NCI-H1092 (cell line): ENCODE results near the gene MAPK1IP1L.
A peak's percentile ranks its signal among the peaks of the same experiment; 100 is the strongest.
"Not testable (repeated sequence)": the region's sequence is repeated elsewhere in the genome, so short reads cannot be mapped to it uniquely, and the experiment has no call there.

ENCODE experiments used
- DNase-seq: peaks from one replicate; lab custom pipeline; 2025; lab: John Stamatoyannopoulos, UW

MAPK1IP1L gene

DNA sequence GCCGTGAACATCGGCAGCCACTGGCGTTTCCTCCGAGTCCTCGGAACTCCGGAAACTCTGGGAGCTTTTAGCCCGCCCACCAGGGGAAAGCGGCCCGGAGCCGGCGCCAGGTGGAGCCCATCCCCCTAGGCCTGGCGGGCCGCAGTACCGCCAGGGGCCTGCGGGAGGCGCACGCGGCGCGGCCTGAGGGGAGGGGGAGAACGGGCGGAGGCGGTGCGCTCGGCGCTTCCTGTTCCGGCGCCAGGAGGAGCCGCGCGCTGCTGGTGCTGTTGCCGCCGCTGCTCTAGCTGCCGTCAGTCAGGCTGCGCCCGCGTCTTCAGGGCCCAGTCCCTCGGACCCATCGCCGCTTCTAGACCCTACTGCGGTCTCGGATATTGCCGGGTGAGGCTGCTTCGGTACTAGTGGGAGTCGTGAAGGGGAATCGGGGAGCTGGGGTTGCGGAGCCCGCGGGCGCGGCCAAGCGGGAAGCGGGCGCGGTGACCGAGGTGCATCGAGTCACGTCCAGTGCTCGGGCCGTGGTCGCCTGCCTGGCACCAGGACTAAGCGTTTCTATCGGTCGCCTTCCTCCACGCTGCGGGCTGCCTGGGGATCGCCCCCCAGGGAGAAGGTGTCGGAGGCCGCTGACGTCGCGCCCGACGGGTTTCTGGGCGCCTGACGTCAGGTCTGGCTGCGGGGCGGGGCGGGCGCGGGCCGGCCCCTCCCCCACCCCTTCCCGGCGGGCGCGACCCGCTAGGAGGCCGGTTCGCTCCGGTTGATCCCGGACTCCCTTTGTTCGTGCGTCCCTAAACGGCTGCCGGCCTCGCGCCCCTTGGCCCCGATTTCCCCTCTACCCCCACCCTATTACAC, at the start of gene MAPK1IP1L:
MAPK1IP1L (plus strand) TSS at position 225 of the 846 bp plus-strand sequence. CDS start 10,037 bp downstream, outside the sequence.
- DNase-seq: peak; percentile 89

DNA sequence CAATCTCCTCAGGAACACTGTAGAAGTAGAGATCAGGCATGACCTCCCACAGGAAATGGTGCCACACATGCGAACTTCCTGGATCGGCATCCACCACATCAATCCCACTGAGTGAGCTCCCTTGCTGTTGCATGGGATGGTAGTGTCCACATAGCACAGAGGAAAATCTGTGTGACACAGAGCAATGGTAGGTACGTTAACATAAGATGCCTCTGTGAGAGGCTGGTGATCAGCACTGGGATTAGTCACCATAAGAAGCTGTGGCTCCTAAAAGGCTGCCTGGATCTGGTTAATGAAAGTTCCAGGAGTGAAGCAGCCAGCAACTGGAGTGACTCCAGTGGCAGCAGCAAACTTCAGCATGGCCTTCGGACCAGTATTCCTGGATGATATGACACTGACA, 46.4 kb upstream of the MAPK1IP1L start:
- DNase-seq: no peak

DNA sequence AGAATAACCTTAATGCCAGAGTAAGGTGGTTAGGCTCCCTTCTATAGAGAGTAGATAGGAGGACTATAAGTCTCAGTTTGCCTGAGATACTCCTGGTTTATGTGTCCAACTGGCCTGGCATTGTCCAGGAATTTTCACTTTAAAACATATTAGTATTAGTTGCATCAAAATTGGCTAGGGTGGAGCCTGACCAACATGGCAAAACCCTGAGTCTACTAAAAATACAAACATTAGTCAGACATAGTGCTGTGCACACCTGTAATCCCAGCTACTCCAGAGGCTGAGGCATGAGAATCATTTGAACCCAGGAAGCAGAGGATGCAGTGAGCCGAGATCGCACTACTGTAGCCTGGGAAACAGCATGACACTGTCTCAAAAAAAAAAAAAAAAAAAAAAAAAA, 36.4 kb upstream of the MAPK1IP1L start:
- no peak for DNase-seq

DNA sequence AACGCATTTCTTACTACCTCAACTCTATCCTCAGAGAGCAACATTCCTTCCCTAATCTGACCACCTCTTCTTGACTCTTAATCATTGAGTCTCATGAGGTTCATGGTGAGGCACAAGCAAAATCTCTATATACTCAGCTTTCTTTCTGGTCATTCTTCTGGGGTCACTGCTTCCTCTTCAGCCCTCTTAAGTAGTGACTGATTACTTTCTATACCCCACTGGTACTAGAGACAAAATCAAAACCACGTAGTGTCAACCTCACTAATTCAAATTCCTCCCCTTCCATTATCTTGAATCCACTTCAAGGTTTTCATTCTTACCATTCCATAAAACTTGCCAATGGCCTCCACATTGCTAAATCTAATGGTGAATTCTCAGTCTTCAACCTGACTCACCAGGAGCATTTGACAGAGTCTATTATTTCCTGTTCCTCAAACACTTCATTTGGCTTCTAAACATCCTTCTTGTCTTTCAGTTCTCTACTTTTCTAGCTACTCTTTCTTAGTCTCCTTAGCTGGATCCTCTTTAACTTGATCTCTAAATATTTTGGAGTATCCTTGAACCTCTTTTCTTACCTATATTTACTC, 31.4 kb upstream of the MAPK1IP1L start:
- DNase-seq: no peak

DNA sequence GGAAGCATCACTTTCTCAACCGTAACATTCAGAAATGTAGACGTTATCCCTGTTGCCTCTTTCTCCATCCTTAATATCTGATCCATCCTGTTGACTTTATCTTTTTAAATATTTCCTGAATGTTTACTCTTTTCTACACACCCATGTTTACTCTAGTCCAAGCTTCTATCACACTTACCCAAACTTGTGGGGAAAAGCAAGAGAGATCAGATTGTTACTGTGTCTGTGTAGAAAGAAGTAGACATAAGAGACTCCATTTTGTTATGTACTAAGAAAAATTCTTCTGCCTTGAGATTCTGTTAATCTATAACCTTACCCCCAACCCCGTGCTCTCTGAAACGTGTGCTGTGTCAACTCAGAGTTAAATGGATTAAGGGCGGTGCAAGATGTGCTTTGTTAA, 27.1 kb upstream of the MAPK1IP1L start:
- DNase-seq: not testable (repeated sequence)

DNA sequence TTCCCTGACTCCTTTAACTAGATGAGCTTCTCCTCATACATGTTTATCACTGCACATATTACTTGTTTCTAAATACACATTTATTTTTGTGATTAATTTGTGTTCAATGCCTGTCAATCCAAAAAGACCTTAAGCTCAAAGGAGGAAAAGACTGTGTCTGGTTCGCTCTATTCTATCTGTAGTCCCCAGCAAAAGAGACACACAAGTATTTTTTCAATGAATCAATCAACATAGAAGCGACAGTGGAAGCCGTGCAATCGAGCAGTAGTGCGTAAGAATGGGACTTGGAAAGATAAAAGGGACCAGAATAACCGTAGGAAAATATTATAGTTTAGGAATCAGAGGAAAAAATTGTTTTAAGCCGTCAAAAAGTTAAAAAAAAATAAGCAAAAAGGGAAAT, 25.5 kb upstream of the MAPK1IP1L start:
- no peak for DNase-seq

DNA sequence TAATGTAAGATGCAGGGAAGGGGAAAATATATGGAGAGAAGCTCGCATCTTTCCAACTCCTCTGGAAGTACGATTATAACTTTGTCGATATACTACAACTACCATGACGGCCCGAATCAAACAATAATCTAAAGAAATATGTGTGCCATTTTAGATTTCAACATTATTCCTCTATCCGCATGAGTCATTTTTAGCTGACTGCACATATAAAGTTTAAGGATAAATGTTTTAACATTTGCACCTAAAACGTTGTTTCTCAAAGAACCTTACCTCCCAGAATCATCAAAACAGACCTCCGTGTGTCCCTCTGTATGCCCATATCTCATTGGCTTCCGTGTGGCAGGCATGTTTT, 25.0 kb upstream of the MAPK1IP1L start:
- DNase-seq: no peak

DNA sequence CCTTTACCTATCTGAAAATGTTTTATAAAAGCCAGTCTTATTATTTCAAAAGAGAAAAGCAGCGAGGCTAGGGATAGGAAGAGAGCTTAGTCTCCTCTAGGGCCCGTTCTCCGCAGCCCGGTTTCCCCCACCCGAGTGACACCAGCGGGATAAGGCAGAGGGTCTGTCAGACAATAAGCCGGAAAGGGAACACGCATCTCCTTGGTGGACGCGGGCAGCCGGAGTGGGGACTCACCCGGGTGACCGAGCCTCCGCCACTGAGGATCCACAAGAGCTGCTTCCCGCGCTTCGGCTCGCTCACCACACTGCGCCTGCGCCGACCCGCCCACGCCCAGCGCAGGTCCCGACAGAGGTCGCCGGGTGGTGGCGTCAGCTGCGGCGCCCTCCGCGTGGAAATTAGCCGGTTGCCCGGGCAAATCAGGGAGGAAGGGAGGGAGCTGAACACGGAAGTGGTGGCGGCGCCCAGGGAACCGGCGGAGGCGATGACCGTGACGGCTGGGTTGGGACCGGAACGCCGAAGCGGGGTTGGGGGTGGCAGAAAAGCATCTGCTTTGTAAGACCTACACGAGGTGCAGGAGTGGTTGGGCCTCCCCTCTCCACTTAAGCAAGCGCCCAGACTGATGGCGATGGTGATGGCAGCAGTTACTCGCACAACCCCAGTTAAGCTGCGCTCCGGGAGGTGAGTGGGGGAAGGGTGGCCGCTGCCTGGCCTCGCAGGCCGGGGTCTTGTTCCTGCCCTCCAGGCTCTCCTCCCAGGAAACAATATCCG, 24.5 kb upstream of the MAPK1IP1L start, which contains the start of the genes SOCS4 and WDHD1:
SOCS4 (plus strand) TSS at position 444 of the 769 bp plus-strand sequence. CDS start 15,806 bp downstream, outside the sequence.
WDHD1 (minus strand) TSS at position 307 of the 769 bp plus-strand sequence. CDS start 312 bp downstream, outside the sequence.
- DNase-seq: peak; percentile 95

DNA sequence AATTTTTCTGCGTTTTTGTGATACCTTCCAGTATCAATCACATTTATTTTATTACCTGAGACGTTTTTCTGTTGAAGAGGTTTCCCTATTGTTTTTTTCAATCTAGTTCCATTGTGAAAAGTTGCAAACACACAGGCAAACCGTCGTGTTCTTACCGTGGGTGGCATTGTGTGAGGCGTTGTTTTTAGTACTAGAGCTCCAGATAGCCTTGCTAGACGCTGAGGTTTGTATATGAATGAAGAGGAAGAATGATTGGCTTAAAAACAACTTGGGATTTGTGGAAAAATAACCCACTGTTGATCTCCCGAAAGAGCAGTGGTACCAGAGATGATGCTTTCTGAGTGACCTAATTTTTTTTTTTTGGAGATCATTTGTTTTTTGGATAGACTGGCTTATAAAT, 23.4 kb upstream of the MAPK1IP1L start:
- no peak for DNase-seq

DNA sequence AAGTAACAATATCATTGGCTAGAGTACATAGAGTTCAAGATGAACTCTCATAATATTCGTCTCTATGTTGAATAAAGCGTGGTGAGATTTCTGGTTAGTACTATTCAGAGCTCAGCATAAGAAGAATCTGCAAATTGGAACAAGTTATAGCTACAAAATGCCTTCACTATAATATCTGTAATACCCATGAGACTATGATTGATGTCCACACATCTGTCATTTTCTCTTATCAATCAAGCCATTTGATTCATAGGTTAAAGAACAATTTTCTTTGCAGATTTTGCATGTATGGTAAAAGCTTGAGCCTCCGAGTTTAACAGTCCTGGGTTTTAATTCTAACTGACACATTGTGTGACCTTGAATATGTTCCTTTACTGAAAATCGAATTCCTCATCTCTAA, 23.0 kb upstream of the MAPK1IP1L start:
- DNase-seq: no peak

DNA sequence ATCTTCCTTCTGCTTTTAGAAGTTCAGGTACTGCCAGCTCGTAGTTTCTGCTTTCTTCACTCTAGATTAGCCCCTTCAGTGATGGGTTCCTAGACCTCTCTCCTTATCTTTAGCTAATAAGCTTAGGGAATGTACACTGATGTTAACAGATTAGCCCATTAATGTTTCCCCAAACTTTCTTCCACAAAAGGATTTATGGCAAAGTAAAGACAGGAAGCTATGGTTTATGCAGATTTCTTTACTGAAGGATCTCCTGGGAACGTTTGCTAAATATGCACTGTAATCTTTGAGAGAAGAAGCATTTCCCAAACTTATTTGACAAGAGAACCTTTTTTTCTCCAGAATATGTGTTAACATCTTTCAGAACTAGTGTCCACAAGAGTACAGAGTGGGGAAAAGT, 20.3 kb upstream of the MAPK1IP1L start:
- no peak for DNase-seq

DNA sequence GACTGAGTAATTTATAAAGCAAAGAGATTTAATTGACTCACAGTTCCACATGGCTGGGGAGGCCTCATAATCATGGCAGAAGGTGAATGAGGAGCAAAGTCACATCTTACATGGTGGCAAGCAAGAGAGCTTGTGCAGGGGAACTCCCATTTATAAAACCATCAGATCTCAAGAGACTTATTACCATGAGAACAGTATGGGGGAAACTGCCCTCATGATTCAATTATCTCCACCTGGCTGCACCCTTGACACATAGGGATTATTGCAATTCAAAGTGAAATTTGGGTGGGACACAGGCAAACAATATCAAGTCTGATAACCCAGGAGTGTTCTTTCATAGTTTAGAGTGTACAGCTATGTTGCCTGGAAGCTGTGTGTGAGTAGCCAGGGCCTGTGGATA, 13.5 kb upstream of the MAPK1IP1L start:
- not testable (repeated sequence) for DNase-seq

DNA sequence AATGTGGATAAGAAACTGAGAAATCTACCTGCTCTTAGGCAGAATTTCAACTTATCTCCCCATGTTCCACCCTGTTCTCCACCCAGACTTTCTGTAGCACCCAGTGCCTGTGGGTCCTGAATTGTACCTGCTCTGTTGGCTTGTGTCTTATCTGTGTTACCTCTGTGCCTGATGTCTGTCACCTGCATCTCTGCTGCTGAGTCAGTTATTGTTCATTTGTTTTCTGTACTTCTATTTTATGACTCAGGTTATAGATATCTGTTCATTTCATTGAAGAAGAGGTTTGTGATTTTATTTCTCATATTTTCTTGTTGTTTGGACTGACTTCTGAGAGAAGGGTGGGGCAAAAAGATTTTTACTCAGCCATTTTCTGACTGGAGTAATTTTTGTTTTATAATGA, 12.7 kb upstream of the MAPK1IP1L start:
- no peak for DNase-seq

DNA sequence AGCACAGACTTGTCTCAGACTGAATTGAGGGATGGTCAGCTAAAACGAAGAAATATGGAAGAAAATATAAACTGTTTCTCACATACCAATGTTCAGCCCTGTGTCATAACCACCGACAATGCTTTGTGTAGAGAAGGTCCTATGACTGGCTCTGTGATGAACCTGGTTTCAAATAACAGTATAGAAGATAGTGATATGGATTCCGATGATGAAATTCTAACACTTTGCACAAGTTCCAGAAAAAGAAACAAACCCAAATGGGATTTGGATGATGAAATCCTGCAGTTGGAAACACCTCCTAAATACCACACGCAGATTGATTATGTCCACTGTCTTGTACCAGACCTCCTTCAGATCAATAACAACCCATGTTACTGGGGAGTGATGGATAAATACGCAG, 7.9 kb upstream of the MAPK1IP1L start:
- DNase-seq: no peak

DNA sequence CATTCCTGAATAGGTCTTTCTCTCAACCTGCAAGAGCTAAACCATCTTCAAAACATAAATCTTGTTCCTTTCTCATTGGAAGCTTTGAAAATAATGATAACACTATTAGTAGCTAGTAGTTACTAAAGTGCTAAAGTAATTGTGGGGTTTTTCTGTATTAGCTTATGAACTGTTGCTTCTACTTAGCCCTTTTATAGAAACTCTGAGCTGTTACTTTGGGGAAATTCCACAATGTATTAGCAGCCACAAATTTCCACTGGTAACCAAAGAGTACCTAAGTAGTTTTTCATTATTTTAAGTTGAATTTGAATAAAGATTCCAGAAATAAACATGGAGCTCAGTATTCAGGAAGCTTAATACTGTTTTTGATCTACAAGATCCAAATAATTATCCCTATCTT, 6.4 kb upstream of the MAPK1IP1L start:
- no peak for DNase-seq

DNA sequence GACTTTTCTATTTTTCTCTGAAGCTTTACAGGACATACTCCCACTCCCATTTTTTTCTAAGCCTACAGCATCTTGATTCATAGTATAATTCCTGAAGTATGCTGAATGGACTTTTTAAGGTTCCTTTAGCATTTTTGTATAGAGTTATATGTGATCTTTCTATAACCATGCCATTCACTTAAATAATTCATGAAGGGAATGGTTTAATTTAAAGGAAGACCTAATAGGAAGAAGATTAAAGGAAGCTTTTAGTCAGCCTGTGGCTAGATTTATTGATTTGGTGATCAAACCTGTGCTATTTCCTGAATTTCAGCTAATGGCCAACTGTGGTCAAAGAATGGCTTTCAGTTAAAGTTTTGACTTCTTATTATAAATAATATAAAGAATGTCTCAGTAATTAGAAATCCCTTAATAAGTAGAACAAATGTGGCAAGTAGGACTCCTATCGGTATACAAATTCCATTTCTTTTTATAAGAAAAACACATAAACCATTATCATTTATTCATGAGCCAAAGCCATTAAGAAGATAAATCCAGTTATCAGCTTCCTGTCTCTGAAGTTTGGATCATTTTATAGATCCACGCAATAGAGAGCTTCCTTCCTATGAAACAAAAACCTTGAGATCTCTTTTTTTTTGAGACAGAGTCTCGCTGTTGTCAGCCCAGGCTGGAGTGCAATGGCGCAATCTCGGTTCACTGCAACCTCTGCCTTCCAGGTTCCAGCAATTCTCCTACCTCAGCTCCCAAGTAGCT, 4.0 kb upstream of the MAPK1IP1L start:
- no peak for DNase-seq

DNA sequence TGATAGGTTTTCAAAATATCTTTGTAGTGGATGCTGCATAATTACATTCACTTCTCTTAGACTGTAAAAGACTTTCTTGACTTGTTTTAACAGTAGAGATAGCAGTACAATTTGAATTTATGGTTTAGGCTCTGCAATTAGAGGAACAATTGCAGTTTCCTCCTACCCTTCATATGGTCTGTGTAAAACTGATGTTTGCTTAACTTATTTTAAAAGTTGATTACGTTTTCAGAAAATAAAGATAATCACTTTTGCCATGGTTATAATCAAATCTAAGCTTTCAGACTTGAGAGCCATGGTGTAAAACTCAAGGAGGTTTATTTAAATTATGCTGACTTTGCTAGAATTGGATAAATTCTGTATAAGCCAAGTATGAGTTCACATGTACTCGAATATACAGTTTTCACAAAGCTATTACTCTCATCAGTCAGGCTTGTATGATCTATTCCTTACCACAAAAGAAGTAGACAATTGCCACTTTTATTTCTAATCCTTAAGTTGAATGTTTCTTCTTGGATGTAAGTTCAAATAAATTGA, 2.5 kb upstream of the MAPK1IP1L start:
- DNase-seq: no peak

DNA sequence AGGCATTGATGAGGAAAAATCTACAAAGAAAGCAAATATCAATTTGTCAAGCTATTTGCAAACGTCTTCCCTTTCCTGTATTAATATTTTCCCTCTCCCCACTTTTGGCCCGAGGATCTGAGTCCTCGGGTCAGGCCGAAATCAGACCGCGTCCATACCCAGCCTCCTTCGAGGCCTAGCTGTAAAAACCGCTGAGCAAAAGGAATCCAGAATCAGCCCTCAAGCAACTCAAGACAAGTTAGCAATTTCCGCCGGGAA, 353 bp upstream of the MAPK1IP1L start:
- DNase-seq: no peak

DNA sequence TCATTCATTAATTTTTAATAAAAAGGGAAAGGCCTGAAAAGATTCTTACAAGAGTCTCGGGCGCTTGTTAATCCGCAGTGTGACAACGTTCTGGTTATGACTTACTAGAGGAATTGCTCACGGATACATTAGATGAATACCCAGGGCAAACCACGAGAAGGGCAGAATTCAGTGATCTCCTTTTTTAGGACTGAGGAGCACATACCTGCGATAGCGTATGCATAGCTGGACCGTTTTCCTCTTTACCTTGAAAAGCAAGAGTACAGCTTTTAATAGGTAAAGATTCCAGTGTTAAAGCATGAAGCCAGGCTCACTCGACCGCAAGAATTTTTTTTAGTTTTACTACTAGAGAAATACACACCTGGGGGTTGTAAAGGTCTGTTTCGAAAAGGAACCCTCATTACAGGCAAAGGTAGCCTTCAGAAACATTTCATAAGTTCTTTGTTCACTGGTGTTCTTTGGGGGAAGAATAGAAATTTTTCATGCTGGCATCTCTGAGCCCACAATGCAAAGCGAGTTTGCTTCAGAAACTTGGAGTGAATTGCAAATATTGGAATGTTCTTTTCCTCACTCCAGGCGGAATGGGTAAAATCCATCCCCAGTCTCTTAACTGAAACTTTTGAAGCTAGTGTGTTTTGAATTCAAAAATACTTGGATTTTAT, 953 bp downstream of the MAPK1IP1L start:
- DNase-seq: no peak

DNA sequence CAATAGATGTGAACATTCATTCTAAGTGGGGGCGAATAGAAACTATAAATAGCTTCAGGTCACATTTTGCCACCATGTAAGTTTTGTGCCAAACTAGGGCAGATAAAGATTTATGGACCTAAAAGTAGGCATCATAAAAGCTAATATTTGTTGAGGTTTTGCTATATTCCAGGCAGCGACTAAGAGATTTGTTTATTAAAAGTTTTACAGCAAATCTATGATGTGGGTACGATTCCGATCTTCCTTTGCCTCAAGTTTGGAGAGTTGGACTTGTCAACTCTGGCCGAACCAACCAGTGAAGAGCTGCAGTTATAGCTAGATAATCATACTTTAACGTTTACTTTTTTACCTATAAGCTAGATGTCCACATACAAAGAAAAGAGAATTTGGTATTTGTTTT, 1.6 kb downstream of the MAPK1IP1L start:
- no peak for DNase-seq

DNA sequence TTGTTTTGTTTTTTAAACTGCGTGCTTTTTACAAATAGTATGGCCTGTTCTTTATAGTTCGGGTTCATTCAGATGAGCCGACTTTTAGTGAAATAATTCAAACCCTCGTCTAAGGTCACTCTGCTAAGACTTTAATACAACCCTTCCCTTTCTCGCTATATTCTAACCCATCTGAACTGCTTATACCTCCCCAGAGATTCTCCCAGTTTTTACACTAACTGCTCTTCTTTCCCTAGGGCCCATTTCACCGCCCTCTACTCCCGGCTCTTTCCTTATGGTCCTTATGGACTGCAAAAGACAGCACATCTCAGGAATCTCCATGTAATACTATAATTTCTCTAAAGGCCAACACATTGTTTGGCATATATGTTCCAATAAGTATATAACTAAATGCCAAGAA, 2.1 kb downstream of the MAPK1IP1L start:
- DNase-seq: no peak
